IMR-90 (cell line): ENCODE measurements around the gene LRRC42. TPM values are rescaled to one million over a fixed set of nuclear protein-coding genes. Genes with fewer than 3 reads are reported as not detected.

Experiments used
- ATAC-seq: fragments of 200-7000 bp; cut with Tn5 transposase; 2 replicates; pipeline ENCODE4 v1.9.1; 2020; ENCODE audit warnings: low read depth, mild to moderate bottlenecking, moderate library complexity
- BruUV-seq: library from RNA; stranded (reverse); fragments of 400-500 nt; replicated peaks from 2 replicates; lab custom pipeline; 2021; lab: Mats Ljungman, UMichigan
- CTCF ChIA-PET: fragments of 300-600 bp; formaldehyde crosslinking; extraction: SDS; loops from one replicate; lab custom pipeline; 2021; ENCODE audit warnings: antibody characterized with exemption; lab: Yijun Ruan, JAX
- POLR2A ChIA-PET: fragments of 300-600 bp; sonication (Branson Sonifier 250); formaldehyde crosslinking; loops from one replicate; lab custom pipeline; 2022; ENCODE audit warnings: antibody characterized with exemption; ENCODE audit not compliant: unreplicated experiment; lab: Charles Lee
- DNase-seq: peaks from one replicate; pipeline ENCODE4 v3.0.0; 2013
- H2AFZ ChIP-seq: replicated peaks from 2 replicates; pipeline ENCODE3; 2013; ENCODE audit warnings: low read length, mild to moderate bottlenecking; ENCODE audit not compliant: poor library complexity
- H2AK5ac ChIP-seq: 2 replicates; pipeline ENCODE4 v1.6.1; 2013; ENCODE audit warnings: low read depth, low read length, inconsistent platforms
- H2AK9ac ChIP-seq: replicated peaks from 2 replicates; pipeline ENCODE3; 2013; ENCODE audit warnings: mild to moderate bottlenecking, low read depth, low read length, moderate library complexity; ENCODE audit not compliant: poor library complexity
- H2BK120ac ChIP-seq: 2 replicates; pipeline ENCODE4 v1.6.1; 2013; ENCODE audit warnings: low read depth, low read length, inconsistent platforms
- H2BK15ac ChIP-seq: 3 replicates; pipeline ENCODE4 v1.6.1; 2013; ENCODE audit warnings: low read depth, low read length, inconsistent platforms
- H2BK20ac ChIP-seq: 2 replicates; pipeline ENCODE4 v1.6.1; 2013; ENCODE audit warnings: low read depth, mild to moderate bottlenecking, inconsistent platforms, low read length, moderate library complexity
- H2BK5ac ChIP-seq: 2 replicates; pipeline ENCODE4 v1.6.1; 2013; ENCODE audit warnings: mild to moderate bottlenecking, low read depth, low read length, inconsistent platforms; ENCODE audit not compliant: poor library complexity, severe bottlenecking
- H3K14ac ChIP-seq: replicated peaks from 2 replicates; pipeline ENCODE4 v1.6.1; 2013; ENCODE audit warnings: low read depth, low read length, inconsistent platforms
- H3K18ac ChIP-seq: 2 replicates; pipeline ENCODE4 v1.6.1; 2013; ENCODE audit warnings: low read depth, low read length, control low read depth
- H3K23ac ChIP-seq: 2 replicates; pipeline ENCODE4 v1.6.1; 2013; ENCODE audit warnings: low read depth, low read length, inconsistent platforms
- H3K27ac ChIP-seq: 2 replicates; pipeline ENCODE4 v1.5.1; 2013; ENCODE audit warnings: mild to moderate bottlenecking, control low read depth, low read length; ENCODE audit not compliant: insufficient read depth
- H3K27me3 ChIP-seq: 2 replicates; pipeline ENCODE4 v1.6.1; 2013; ENCODE audit warnings: low read length; ENCODE audit not compliant: control insufficient read depth, insufficient read depth
- H3K36me3 ChIP-seq: 2 replicates; pipeline ENCODE4 v1.6.1; 2013; ENCODE audit warnings: low read length, mixed read lengths; ENCODE audit not compliant: control insufficient read depth, insufficient read depth
- H3K4ac ChIP-seq: 2 replicates; pipeline ENCODE4 v1.6.1; 2013; ENCODE audit warnings: low read depth, low read length, inconsistent platforms
- H3K4me1 ChIP-seq: 2 replicates; pipeline ENCODE4 v1.6.1; 2013; ENCODE audit warnings: low read length, mixed read lengths; ENCODE audit not compliant: control insufficient read depth, insufficient read depth
- H3K4me2 ChIP-seq: 2 replicates; pipeline ENCODE4 v1.6.1; 2013; ENCODE audit warnings: low read depth, mild to moderate bottlenecking, control low read depth, low read length, moderate library complexity
- H3K4me3 ChIP-seq: 2 replicates; pipeline ENCODE4 v1.5.1; 2013; ENCODE audit warnings: low read depth, mild to moderate bottlenecking, control low read depth, low read length, moderate library complexity; ENCODE audit not compliant: insufficient read depth
- H3K56ac ChIP-seq: 2 replicates; pipeline ENCODE4 v1.6.1; 2013; ENCODE audit warnings: low read length, inconsistent platforms; ENCODE audit not compliant: insufficient read depth; ENCODE audit errors: extremely low read depth
- H3K79me1 ChIP-seq, 2 experiments: 2 replicates each; pipeline ENCODE4 v1.6.1; 2013; ENCODE audit warnings: low read length in 2 of 2, inconsistent platforms in 1 of 2, low read depth in 1 of 2
- H3K9ac ChIP-seq: 2 replicates; pipeline ENCODE4 v1.6.1; 2013; ENCODE audit warnings: low read depth, low read length, control low read depth
- H3K9me1 ChIP-seq: 2 replicates; pipeline ENCODE4 v1.6.1; 2013; ENCODE audit warnings: low read length, inconsistent platforms; ENCODE audit not compliant: insufficient read depth
- H3K9me3 ChIP-seq: 2 replicates; pipeline ENCODE4 v1.6.1; 2013; ENCODE audit warnings: low read length; ENCODE audit not compliant: control insufficient read depth, insufficient read depth
- H4K20me1 ChIP-seq: 2 replicates; pipeline ENCODE4 v1.6.1; 2013; ENCODE audit warnings: low read length, inconsistent platforms; ENCODE audit not compliant: insufficient read depth
- H4K5ac ChIP-seq: 2 replicates; pipeline ENCODE4 v1.6.1; 2013; ENCODE audit warnings: mild to moderate bottlenecking, low read depth, low read length, control low read depth
- H4K8ac ChIP-seq, 2 experiments: 2 replicates each; pipeline ENCODE4 v1.6.1; 2013; ENCODE audit warnings: low read depth in 2 of 2, low read length in 2 of 2, control low read depth in 1 of 2, inconsistent platforms in 1 of 2
- H4K91ac ChIP-seq: 2 replicates; pipeline ENCODE4 v1.6.1; 2013; ENCODE audit warnings: low read depth, low read length, inconsistent platforms; ENCODE audit not compliant: insufficient read depth
- BHLHE40 ChIP-seq: fragments of 150-350 bp; IDR thresholded peaks from 2 replicates; pipeline ENCODE4 v1.6.1; 2016; ENCODE audit warnings: mild to moderate bottlenecking, low read depth, low read length
- CEBPB ChIP-seq: IDR thresholded peaks from 2 replicates; pipeline ENCODE4 v1.6.1; 2012; ENCODE audit warnings: low read depth, low read length, improper control_type of control experiment
- CHD1 ChIP-seq: IDR thresholded peaks from 2 replicates; pipeline ENCODE4 v1.6.1; 2012; ENCODE audit warnings: low read depth, low read length, improper control_type of control experiment
- FOS ChIP-seq: fragments of 150-350 bp; IDR thresholded peaks from 2 replicates; pipeline ENCODE4 v1.6.1; 2016; ENCODE audit warnings: low read depth, low read length
- MAZ ChIP-seq: IDR thresholded peaks from 2 replicates; pipeline ENCODE4 v1.6.1; 2012; ENCODE audit warnings: low read depth, mild to moderate bottlenecking, low read length, improper control_type of control experiment, moderate library complexity, borderline replicate concordance
- MXI1 ChIP-seq: IDR thresholded peaks from 2 replicates; pipeline ENCODE4 v1.6.1; 2012; ENCODE audit warnings: low read depth, mild to moderate bottlenecking, low read length, moderate library complexity, borderline replicate concordance
- NFE2L2 ChIP-seq: fragments of 150-350 bp; IDR thresholded peaks from 2 replicates; pipeline ENCODE4 v1.6.1; 2016; ENCODE audit warnings: low read depth, mild to moderate bottlenecking, low read length
- SMC3 ChIP-seq: fragments of 150-350 bp; IDR thresholded peaks from 2 replicates; pipeline ENCODE4 v1.6.1; 2016; ENCODE audit warnings: low read depth, mild to moderate bottlenecking, antibody characterized with exemption, low read length, moderate library complexity
- WGBS, 2 experiments: methylation state at CpG; one replicate each; pipeline versions ENCODE4 v1.1.5 to v1.1.7; 2013; ENCODE audit warnings: missing lambda C conversion rate in 2 of 2; ENCODE audit not compliant: insufficient read length in 1 of 2; ENCODE audit errors: extremely low coverage in 2 of 2; 5-methylcytosine and 5-hydroxymethylcytosine counted together
- dilution Hi-C: fragments of 300-500 bp; cut with HindIII; formaldehyde crosslinking; loops from one replicate; pipeline ENCODE4 v1.14.3; 2018; ENCODE audit warnings: low sequenced_read_pairs; ENCODE audit not compliant: unreplicated experiment
- in situ Hi-C: fragments of 300-500 bp; cut with MboI; formaldehyde crosslinking; loops from 3 replicates; pipeline ENCODE4 v1.14.3; 2019; ENCODE audit warnings: low sequenced_read_pairs, inconsistent platforms, mixed read lengths
- intact Hi-C: fragments of 100-400 bp; cut with micrococcal nuclease; formaldehyde crosslinking; loops from 2 replicates; pipeline ENCODE4 v1.10.0; 2022
- polyA plus RNA-seq, 3 experiments: library from polyadenylated mRNA; depleted of rRNA; stranded (reverse); fragments of >200 nt; gene quantifications; 2 replicates each; pipeline ENCODE4 v1.2.3, GENCODE V29; 2012; ENCODE audit warnings: low replicate concordance in 1 of 3
- total RNA-seq: library from RNA; depleted of rRNA; stranded (reverse); fragments of >200 nt; gene quantifications from 2 replicates; pipeline ENCODE4 v1.2.3, GENCODE V29; 2012
- TF ChIP-seq, protein P1 (sequence below): conservative IDR thresholded peaks from 2 replicates; pipeline ENCODE4 v1.5.1; 2012; ENCODE audit warnings: mild to moderate bottlenecking, low read depth, low read length, improper control_type of control experiment
- TF ChIP-seq, protein P2 (sequence below): fragments of 150-350 bp; IDR thresholded peaks from 2 replicates; pipeline ENCODE4 v1.6.1; 2016; ENCODE audit warnings: low read depth, mild to moderate bottlenecking, low read length, moderate library complexity, borderline replicate concordance

LRRC42 gene
- total and polyA plus RNA-seq, 2 of the 4 experiments (the other 2 are of a cell fraction), result 39.9 to 47.5 TPM

DNA sequence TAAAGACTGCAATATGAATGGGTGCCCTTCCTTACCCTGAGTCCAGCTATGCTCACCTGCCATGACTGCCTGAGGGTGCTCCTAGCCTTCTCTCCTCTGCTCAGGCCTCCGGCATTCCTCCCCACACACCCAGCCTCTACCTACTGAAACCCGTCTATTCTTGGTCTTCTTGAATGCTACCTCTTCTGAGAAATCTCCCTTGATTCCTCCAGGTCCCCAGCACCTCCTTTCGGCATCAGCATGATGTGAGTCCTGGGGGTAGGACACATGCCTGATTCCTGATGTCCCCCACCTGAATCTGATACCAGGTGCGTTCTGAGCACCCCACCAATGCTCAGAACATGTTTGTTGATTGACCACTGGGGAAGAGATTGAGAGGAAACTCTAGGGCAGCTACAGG is 63.3 kb downstream of the LRRC42 start:
- peaks cover 2% of the 10 kb centered on the region; the same call in 1 of the 2 replicates for H3K9me3 ChIP-seq
- no peak overlapping the region for H3K4me3 ChIP-seq
- no TSS peak for BruUV-seq
- peaks cover 74% of the 10 kb centered on the region for H3K27me3 ChIP-seq
- H3K79me1 ChIP-seq, result no peaks in the 10 kb centered on the region
- no peak overlapping the region for H4K5ac ChIP-seq
- ATAC-seq (no peak), DNase-seq (no peak)
- H2BK15ac ChIP-seq, result no peak overlapping the region
- no peak overlapping the region for H4K91ac ChIP-seq
- H3K9me1 ChIP-seq, result peaks cover 3% of the 10 kb centered on the region; the same call in 1 of the 2 replicates
- H4K8ac ChIP-seq, result no peak overlapping the region
- no peak overlapping the region for H3K18ac ChIP-seq
- dilution Hi-C loops, result no loop called here
- H2BK5ac ChIP-seq, result no peak overlapping the region
- no peak overlapping the region for H2BK120ac ChIP-seq
- WGBS, 2 experiments, result no CpG with 5 or more reads among the region's 4 CpGs
- no peak overlapping the region for H3K23ac ChIP-seq
- no peaks in the 10 kb centered on the region for H4K20me1 ChIP-seq
- H3K9ac ChIP-seq, result no peak overlapping the region
- no peak overlapping the region for H3K14ac ChIP-seq
- no peak overlapping the region for H3K4me2 ChIP-seq
- H3K27ac ChIP-seq, result no peak overlapping the region
- H3K36me3 ChIP-seq, result no peaks in the 10 kb centered on the region
- no peak for TF ChIP-seq CHD1
- no peak for TF ChIP-seq NFE2L2
- TF ChIP-seq MXI1, result no peak
- TF ChIP-seq, protein P1, sequence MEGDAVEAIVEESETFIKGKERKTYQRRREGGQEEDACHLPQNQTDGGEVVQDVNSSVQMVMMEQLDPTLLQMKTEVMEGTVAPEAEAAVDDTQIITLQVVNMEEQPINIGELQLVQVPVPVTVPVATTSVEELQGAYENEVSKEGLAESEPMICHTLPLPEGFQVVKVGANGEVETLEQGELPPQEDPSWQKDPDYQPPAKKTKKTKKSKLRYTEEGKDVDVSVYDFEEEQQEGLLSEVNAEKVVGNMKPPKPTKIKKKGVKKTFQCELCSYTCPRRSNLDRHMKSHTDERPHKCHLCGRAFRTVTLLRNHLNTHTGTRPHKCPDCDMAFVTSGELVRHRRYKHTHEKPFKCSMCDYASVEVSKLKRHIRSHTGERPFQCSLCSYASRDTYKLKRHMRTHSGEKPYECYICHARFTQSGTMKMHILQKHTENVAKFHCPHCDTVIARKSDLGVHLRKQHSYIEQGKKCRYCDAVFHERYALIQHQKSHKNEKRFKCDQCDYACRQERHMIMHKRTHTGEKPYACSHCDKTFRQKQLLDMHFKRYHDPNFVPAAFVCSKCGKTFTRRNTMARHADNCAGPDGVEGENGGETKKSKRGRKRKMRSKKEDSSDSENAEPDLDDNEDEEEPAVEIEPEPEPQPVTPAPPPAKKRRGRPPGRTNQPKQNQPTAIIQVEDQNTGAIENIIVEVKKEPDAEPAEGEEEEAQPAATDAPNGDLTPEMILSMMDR, result no peak
- no peak for TF ChIP-seq BHLHE40
- no peak for TF ChIP-seq FOS
- TF ChIP-seq MAZ, result no peak
- no peak for TF ChIP-seq SMC3
- TF ChIP-seq, protein P2, sequence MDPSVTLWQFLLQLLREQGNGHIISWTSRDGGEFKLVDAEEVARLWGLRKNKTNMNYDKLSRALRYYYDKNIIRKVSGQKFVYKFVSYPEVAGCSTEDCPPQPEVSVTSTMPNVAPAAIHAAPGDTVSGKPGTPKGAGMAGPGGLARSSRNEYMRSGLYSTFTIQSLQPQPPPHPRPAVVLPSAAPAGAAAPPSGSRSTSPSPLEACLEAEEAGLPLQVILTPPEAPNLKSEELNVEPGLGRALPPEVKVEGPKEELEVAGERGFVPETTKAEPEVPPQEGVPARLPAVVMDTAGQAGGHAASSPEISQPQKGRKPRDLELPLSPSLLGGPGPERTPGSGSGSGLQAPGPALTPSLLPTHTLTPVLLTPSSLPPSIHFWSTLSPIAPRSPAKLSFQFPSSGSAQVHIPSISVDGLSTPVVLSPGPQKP, result no peak
- no peak for TF ChIP-seq CEBPB
- no peak overlapping the region for H2AK9ac ChIP-seq
- no peak overlapping the region for H3K4ac ChIP-seq
- H2AFZ ChIP-seq, result no peak overlapping the region
- ChIA-PET POLR2A (no interaction called here), CTCF (no interaction called here)
- H3K56ac ChIP-seq, result no peak overlapping the region
- intact Hi-C loops, result no loop called here
- H2AK5ac ChIP-seq, result no peak overlapping the region
- no peak overlapping the region for H2BK20ac ChIP-seq
- in situ Hi-C loops, result no loop called here
- H3K4me1 ChIP-seq, result no peaks in the 10 kb centered on the region
